Kidney (tissue), 14 donors: ENCODE data around the gene KLHL3. TPM values are rescaled to one million over a fixed set of nuclear protein-coding genes. Genes with fewer than 3 reads are reported as not detected.

Experiments
- DNase-seq, 5 donors: peaks; one replicate each; pipeline ENCODE4 v3.0.0-alpha.2; 2013 to 2020
- FAIRE-seq: peaks from 2 replicates; lab custom pipeline; 2012; peaks lifted over from hg19 to GRCh38; lab: Jason Lieb, UNC
- H3K27ac ChIP-seq, 2 donors: one replicate each; pipeline ENCODE4 v1.7.0; 2013; ENCODE audit warnings: low read depth in 2 of 2, low read length in 2 of 2, inconsistent platforms in 1 of 2
- H3K27me3 ChIP-seq: one replicate; pipeline ENCODE4 v1.7.1; 2013; ENCODE audit warnings: low read length, inconsistent platforms; ENCODE audit not compliant: control insufficient read depth, insufficient read depth
- H3K36me3 ChIP-seq, 3 donors: one replicate each; pipeline versions ENCODE4 v1.7.0 to v1.7.1; 2013; ENCODE audit warnings: low read length in 3 of 3, control low read depth in 1 of 3, inconsistent platforms in 1 of 3; ENCODE audit not compliant: insufficient read depth in 3 of 3, control insufficient read depth in 2 of 3
- H3K4me1 ChIP-seq, 3 donors: one replicate each; pipeline versions ENCODE4 v1.7.0 to v1.7.1; 2013; ENCODE audit warnings: low read length in 3 of 3, inconsistent platforms in 1 of 3, low read depth in 1 of 3; ENCODE audit not compliant: control insufficient read depth in 2 of 3, insufficient read depth in 2 of 3
- H3K4me3 ChIP-seq, 3 donors: one replicate each; pipeline versions ENCODE4 v1.7.0 to v1.8.1; 2013; ENCODE audit warnings: low read length in 3 of 3, control low read depth in 1 of 3, inconsistent platforms in 1 of 3
- H3K9ac ChIP-seq, 3 donors: one replicate each; pipeline versions ENCODE4 v1.7.0 to v1.7.1; 2013; ENCODE audit warnings: low read length in 3 of 3, control low read depth in 1 of 3, inconsistent platforms in 1 of 3
- H3K9me3 ChIP-seq, 3 donors: one replicate each; pipeline versions ENCODE4 v1.7.0 to v1.7.1; 2013; ENCODE audit warnings: low read length in 3 of 3, control low read depth in 1 of 3, inconsistent platforms in 1 of 3; ENCODE audit not compliant: control insufficient read depth in 2 of 3, insufficient read depth in 1 of 3
- CTCF ChIP-seq: IDR thresholded peaks from 3 replicates; pipeline ENCODE4 v1.5.1; 2012; ENCODE audit warnings: mild to moderate bottlenecking, moderate library complexity, borderline replicate concordance; ENCODE audit not compliant: insufficient read depth; ENCODE audit errors: extremely low read depth
- intact Hi-C: fragments of 100-400 bp; cut with DNase I; formaldehyde crosslinking; loops from one replicate; pipeline ENCODE4 v1.11.1; 2022
- polyA plus RNA-seq: library from polyadenylated mRNA; stranded (reverse); fragments of 350-450 nt; fragmentation: Illumina TruSeq; extraction: RNeasy Lipid Tissue Mini Kit (QIAGEN cat#74804); gene quantifications from one replicate; pipeline ENCODE4 v1.2.3, GENCODE V29; 2014; ENCODE audit warnings: low read depth, low replicate concordance; ENCODE audit not compliant: insufficient read depth
- total RNA-seq: library from RNA; stranded (reverse); fragmentation: NEBNext Ultra II Directional; extraction: Animal tissue kit (Norgen Biotek cat#: 25700); gene quantifications from one replicate; pipeline ENCODE4 v1.2.1, GENCODE V29; 2021
- donor health status: control.
- donor health status: control.
- donor health status: control.
- donor health status: control.
- donor health status: control.
- donor health status: DM: yes; HTN: yes; CAD: no.
- donor health status: Normal renal cell carcinoma (clear cell type).

The KLHL3 gene
- total and polyA plus RNA-seq, 2 donors from 2014 or later = 8.6 to 15.0 TPM

GRCh38 chr5:137609127-137609526 lies 126.8 kb downstream of the KLHL3 start:
- H3K4me1 ChIP-seq = no peaks in the 10 kb centered on the region
- H3K36me3 ChIP-seq = no peaks in the 10 kb centered on the region
- DNase-seq (no peak), FAIRE-seq (no peak)
- intact Hi-C loops = no loop called here
- no peaks in the 10 kb centered on the region for H3K27me3 ChIP-seq
- no peak overlapping the region for H3K9ac ChIP-seq
- TF ChIP-seq CTCF = no peak
- no peak overlapping the region for H3K27ac ChIP-seq
- H3K9me3 ChIP-seq = no peaks in the 10 kb centered on the region
- H3K4me3 ChIP-seq = no peak overlapping the region

DNA sequence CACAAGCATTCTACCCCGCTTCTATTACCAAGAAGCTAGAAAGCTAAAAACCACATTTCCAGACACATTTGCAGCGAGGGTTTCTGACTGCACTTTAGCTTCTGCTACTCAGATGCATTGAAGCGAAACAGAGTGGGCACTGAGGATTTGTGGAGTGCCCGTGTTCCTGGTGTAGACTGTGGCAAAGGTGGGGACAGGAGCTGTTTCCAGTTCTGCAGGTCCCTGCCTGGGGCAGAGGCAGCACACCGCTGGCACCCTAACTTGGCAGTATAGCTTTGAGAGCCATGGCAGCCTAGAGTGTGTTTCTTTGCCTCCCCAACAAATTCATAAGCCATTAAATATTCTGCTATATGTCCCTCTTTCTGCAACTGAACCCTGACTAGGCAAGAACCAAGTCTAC lies 128.1 kb downstream of the KLHL3 start:
- DNase-seq (no peak), FAIRE-seq (no peak)
- H3K4me3 ChIP-seq = no peak overlapping the region
- no peak overlapping the region for H3K27ac ChIP-seq
- H3K9ac ChIP-seq = no peak overlapping the region
- H3K27me3 ChIP-seq = no peaks in the 10 kb centered on the region
- no peak for TF ChIP-seq CTCF
- intact Hi-C loops = no loop called here
- no peaks in the 10 kb centered on the region for H3K4me1 ChIP-seq
- no peaks in the 10 kb centered on the region for H3K36me3 ChIP-seq
- H3K9me3 ChIP-seq = no peaks in the 10 kb centered on the region

DNA sequence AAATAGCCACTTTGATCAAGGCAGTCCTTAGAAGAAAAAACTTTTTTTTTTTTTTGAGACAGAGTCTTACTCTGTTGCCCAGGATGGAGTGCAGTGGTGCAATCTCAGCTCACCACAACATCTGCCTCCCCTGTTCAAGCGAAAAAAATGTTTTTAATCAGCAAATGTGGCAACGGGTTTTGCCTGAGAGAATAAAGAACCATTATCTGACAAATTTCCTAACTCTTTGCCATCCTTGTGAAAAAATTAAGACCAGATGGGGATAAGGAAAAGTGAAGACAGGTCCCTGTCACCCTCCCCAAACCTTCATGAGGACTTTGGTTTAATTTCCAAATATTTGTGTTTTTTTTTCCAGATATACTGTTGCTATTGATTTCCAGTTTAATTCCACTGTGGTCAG lies 129.5 kb downstream of the KLHL3 start:
- Histone ChIP-seq H3K27me3 (no peaks in the 10 kb centered on the region), H3K4me1 (no peaks in the 10 kb centered on the region), H3K9ac (no peak overlapping the region), H3K4me3 (no peak overlapping the region), H3K9me3 (no peaks in the 10 kb centered on the region), H3K36me3 (no peaks in the 10 kb centered on the region), H3K27ac (no peak overlapping the region)
- DNase-seq (no peak), FAIRE-seq (no peak)
- TF ChIP-seq CTCF = no peak
- intact Hi-C loops = no loop called here

DNA sequence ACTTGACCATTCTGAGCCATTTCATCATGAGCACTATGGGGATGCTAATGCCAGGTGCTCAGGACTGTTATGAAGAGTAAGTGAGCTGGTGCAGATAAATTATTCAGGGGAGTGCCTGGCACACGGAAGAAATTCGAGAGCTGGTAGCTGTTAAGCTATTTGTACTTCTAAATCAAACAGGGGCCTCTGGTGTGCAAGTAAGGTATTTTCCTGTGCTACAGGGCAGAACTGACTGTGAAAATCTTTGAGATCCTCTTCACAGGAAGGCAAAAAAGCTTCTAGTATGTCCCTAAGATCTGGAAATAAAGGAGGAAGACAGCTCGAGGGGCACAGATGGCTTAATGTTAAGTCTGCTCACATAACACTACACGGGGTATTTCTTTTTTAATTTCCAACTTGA lies 130.5 kb downstream of the KLHL3 start:
- no peak for FAIRE-seq
- Histone ChIP-seq H3K9me3 (no peaks in the 10 kb centered on the region), H3K9ac (no peak overlapping the region), H3K27ac (no peak overlapping the region), H3K36me3 (no peaks in the 10 kb centered on the region), H3K27me3 (no peaks in the 10 kb centered on the region), H3K4me1 (no peaks in the 10 kb centered on the region), H3K4me3 (no peak overlapping the region)
- peak in 3 of 5 donors; percentile 65 to 77 (median 75) for DNase-seq
- intact Hi-C loops = no loop called here
- TF ChIP-seq CTCF = no peak
